HEK293T (cell line): Measurements from ENCODE around the gene GLTP.
"Not testable (repeated sequence)": the region's sequence is repeated elsewhere in the genome, so short reads cannot be mapped to it uniquely, and the experiment has no call there.

Experiments
- CTCF ChIA-PET: fragments of 350-600 bp; formaldehyde crosslinking; extraction: SDS; loops from one replicate; lab custom pipeline; 2021; ENCODE audit warnings: antibody characterized with exemption, inconsistent platforms; lab: Yijun Ruan, JAX
- POLR2A ChIA-PET: fragments of 350-600 bp; formaldehyde crosslinking; extraction: SDS; loops from one replicate; lab custom pipeline; 2020; ENCODE audit warnings: antibody characterized with exemption, inconsistent platforms; lab: Yijun Ruan, JAX
- DNase-seq: peaks from one replicate; pipeline ENCODE4 v3.0.0; 2012; ENCODE audit warnings: mixed read lengths; ENCODE audit errors: extremely low spot score
- ARNT ChIP-seq: fragments of 450-650 bp; IDR thresholded peaks from 2 replicates; pipeline ENCODE4 v1.6.1; 2017; ENCODE audit warnings: mild to moderate bottlenecking
- BHLHE40 ChIP-seq: fragments of 450-650 bp; IDR thresholded peaks from 2 replicates; pipeline ENCODE4 v1.6.1; 2016; ENCODE audit warnings: mild to moderate bottlenecking, moderate library complexity, borderline replicate concordance
- CTBP1 ChIP-seq: fragments of 450-650 bp; IDR thresholded peaks from 2 replicates; pipeline ENCODE4 v1.6.1; 2016; ENCODE audit warnings: borderline replicate concordance
- ELF4 ChIP-seq: fragments of 450-650 bp; IDR thresholded peaks from 2 replicates; pipeline ENCODE4 v1.6.1; 2017; ENCODE audit warnings: antibody characterized with exemption
- FOXA1 ChIP-seq: fragments of 450-650 bp; IDR thresholded peaks from 2 replicates; pipeline ENCODE4 v1.6.1; 2016; ENCODE audit warnings: mild to moderate bottlenecking
- FOXK2 ChIP-seq: fragments of 450-650 bp; IDR thresholded peaks from 2 replicates; pipeline ENCODE4 v1.6.1; 2016; ENCODE audit warnings: mild to moderate bottlenecking
- FOXM1 ChIP-seq: fragments of 450-650 bp; IDR thresholded peaks from 2 replicates; pipeline ENCODE4 v1.6.1; 2017; ENCODE audit warnings: mild to moderate bottlenecking, borderline replicate concordance
- HDGF ChIP-seq: fragments of 450-650 bp; IDR thresholded peaks from 2 replicates; pipeline ENCODE4 v1.6.1; 2017; ENCODE audit warnings: antibody characterized with exemption, borderline replicate concordance
- L3MBTL2 ChIP-seq: fragments of 450-650 bp; conservative IDR thresholded peaks from 2 replicates; pipeline ENCODE4 v1.6.1; 2016; ENCODE audit warnings: mild to moderate bottlenecking
- LEF1 ChIP-seq: fragments of 450-650 bp; IDR thresholded peaks from 2 replicates; pipeline ENCODE4 v1.6.1; 2017; ENCODE audit warnings: mild to moderate bottlenecking, borderline replicate concordance
- NFRKB ChIP-seq: fragments of 450-650 bp; IDR thresholded peaks from 2 replicates; pipeline ENCODE4 v1.6.1; 2016; ENCODE audit warnings: mild to moderate bottlenecking, moderate library complexity
- SP1 ChIP-seq: fragments of 450-650 bp; IDR thresholded peaks from 2 replicates; pipeline ENCODE4 v1.6.1; 2017
- SUZ12 ChIP-seq: fragments of 450-650 bp; IDR thresholded peaks from 2 replicates; pipeline ENCODE4 v1.6.1; 2016; ENCODE audit warnings: mild to moderate bottlenecking
- TARDBP ChIP-seq: fragments of 450-650 bp; IDR thresholded peaks from 2 replicates; pipeline ENCODE4 v1.6.1; 2016
- ZNF384 ChIP-seq: fragments of 450-650 bp; IDR thresholded peaks from 2 replicates; pipeline ENCODE4 v1.6.1; 2016
- TF ChIP-seq, protein P1 (sequence below): fragments of 450-650 bp; IDR thresholded peaks from 2 replicates; pipeline ENCODE4 v1.6.1; 2016

Gene GLTP

DNA sequence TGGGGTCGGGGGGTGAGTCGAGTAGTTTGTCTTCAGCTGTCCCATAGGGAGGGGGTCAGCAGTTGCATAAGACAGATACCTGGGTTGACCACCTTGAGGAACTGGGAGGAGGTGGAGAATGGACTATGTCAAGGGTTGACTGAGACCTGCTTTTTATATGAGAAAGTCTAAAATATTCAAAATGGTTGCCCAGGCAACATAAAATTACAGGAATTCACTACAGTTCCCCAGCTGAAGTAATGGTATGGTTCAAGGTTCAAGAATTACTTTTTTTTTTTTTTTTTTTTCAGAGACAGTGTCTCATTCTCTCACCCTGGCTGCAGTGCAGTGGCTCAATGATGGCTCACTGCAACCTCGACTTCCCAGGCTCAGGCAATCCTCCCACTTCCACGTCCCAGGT is 14.6 kb upstream of the GLTP start:
- DNase-seq: no peak
- no peak for TF ChIP-seq TARDBP
- no peak for TF ChIP-seq BHLHE40
- TF ChIP-seq FOXM1: no peak
- no peak for TF ChIP-seq SP1
- TF ChIP-seq SUZ12: no peak
- no peak for TF ChIP-seq HDGF
- no peak for TF ChIP-seq FOXA1
- no peak for TF ChIP-seq NFRKB
- ChIA-PET CTCF (interaction anchor here (0.6 kb wide), 2 partner anchors 53 to 88 kb away, joined by 3 to 9 read pairs; no protein-coding TSS in a partner anchor), POLR2A (no interaction called here)

DNA sequence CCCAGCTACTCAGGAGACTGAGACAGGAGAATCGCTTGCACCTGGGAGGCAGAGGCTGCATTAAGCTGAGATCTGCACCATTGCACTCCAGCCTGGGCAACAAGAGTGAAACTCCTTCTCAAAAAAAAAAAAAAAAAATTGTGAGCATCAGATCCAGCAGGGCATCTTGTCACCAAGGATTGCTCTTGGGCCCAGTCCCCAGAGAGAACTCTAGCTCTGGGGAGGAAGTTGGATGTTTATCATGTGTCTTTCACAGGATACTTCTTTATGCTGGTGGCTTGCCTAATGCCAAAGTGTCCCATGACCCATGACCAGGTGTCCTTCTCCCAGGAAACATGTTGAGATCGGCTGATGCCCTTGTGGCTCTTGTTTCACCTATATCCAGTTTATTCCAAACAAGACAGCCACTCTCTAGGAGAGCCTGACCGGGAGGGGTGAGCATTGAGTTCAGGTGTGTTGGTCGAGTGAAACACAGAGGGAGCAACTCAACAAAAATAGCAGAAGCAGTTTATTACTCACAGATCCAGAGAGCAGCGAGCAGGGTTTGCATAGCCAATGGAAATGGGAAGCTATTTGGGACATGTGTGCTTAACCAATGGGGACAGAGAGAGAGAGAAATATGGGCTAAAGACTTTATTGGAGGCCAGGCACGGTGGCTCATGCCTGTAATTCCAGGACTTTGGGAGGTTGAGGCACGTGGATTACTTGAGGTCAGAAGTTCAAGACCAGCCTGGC is 13.1 kb upstream of the GLTP start:
- ChIA-PET CTCF (no interaction called here), POLR2A (no interaction called here)
- TF ChIP-seq BHLHE40: no peak
- TF ChIP-seq ARNT: no peak
- TF ChIP-seq HDGF: no peak
- no peak for TF ChIP-seq SP1
- TF ChIP-seq L3MBTL2: no peak
- TF ChIP-seq NFRKB: no peak
- TF ChIP-seq CTBP1: no peak
- TF ChIP-seq ZNF384: no peak
- TF ChIP-seq FOXK2: no peak
- no peak for TF ChIP-seq SUZ12
- TF ChIP-seq TARDBP: no peak
- no peak for TF ChIP-seq LEF1
- no peak for DNase-seq

DNA sequence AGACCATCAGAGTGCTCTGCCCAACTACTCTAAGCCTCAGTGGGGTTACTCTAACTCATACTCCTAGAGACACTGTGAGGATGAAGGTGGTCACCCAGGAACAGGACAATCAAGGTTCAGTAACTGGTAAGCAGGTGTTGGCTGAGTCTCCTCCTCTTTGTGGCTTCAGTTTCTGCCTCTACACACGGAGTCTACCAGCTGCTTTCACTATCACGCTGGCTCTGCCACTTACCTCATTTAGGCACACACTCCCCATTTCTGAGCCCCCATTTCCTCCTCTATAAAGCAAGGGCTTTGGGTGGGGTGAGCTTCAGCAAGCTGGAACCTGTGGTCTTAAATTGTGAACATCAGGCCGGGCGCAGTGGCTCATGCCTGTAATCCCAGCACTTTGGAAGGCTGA is 12.4 kb upstream of the GLTP start:
- ChIA-PET CTCF (no interaction called here), POLR2A (no interaction called here)
- TF ChIP-seq SUZ12 (no peak), ELF4 (no peak), BHLHE40 (no peak), FOXK2 (no peak), NFRKB (no peak), FOXM1 (no peak), ARNT (no peak)
- DNase-seq: no peak

DNA sequence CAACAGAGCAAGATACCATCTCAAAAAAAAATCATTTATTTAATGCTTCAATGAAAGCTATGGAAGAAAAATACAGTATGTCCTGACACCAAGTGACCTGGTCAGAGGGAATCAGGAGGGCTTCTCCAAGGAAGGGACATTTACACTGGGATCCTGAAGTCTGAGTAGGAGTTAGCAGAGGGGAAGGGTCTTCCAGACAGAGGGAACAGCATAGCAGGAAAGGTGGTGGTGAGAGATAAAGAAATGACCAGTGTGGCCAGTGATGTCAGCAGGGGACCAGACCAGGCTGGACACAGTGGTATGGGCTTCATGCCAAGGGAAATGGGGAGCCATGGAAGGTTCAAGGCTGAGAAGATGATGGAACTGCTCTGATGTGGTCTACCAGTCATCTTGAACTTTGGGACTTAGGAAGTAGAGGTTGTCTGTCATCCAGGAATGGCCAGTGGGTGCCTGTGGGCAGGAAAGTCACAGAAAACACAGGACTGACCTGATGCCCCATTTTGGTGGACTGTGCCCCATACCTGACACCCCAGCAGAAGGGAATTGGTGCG is 11.9 kb upstream of the GLTP start:
- ChIA-PET POLR2A (interaction anchor here (0.6 to 1.0 kb wide), 2 partner anchors 8 to 19 kb away, joined by 3 read pairs; partner anchors contain the start of gene TCHP), CTCF (interaction anchor here (0.6 kb wide), 1 partner anchor 8 kb away, joined by 4 read pairs; the partner anchor contains the start of gene TCHP)
- TF ChIP-seq ELF4 (no peak), BHLHE40 (no peak), HDGF (no peak), SUZ12 (no peak), FOXK2 (no peak), FOXA1 (no peak), NFRKB (no peak), LEF1 (no peak), ARNT (no peak), ZNF384 (no peak), L3MBTL2 (no peak)
- TF ChIP-seq, protein P1, sequence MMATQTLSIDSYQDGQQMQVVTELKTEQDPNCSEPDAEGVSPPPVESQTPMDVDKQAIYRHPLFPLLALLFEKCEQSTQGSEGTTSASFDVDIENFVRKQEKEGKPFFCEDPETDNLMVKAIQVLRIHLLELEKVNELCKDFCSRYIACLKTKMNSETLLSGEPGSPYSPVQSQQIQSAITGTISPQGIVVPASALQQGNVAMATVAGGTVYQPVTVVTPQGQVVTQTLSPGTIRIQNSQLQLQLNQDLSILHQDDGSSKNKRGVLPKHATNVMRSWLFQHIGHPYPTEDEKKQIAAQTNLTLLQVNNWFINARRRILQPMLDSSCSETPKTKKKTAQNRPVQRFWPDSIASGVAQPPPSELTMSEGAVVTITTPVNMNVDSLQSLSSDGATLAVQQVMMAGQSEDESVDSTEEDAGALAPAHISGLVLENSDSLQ: no peak
- no peak for DNase-seq

DNA sequence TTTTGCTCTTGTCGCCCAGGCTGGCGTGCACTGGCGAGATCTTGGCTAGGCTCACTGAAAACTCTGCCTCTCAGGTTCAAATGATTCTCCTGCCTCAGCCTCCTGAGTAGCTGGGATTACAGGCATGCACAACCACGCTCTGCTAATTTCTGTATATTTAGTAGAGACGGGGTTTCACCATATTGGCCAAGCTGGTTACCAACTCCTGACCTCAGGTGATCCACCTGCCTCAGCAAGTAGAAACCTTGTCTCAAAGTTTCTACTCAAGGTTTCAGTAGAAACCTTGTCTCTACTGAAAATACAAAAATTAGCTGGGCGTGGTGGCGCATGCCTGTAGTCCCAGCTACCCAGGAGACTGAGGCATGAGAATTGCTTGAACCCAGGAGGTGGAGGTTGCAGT is 11.4 kb upstream of the GLTP start:
- ChIA-PET POLR2A (interaction anchor here (1.0 kb wide), 1 partner anchor 19 kb away, joined by 3 read pairs; no protein-coding TSS in a partner anchor), CTCF (interaction anchor here (0.6 kb wide), 1 partner anchor 9 kb away, joined by 4 read pairs; the partner anchor contains the start of gene TCHP)

DNA sequence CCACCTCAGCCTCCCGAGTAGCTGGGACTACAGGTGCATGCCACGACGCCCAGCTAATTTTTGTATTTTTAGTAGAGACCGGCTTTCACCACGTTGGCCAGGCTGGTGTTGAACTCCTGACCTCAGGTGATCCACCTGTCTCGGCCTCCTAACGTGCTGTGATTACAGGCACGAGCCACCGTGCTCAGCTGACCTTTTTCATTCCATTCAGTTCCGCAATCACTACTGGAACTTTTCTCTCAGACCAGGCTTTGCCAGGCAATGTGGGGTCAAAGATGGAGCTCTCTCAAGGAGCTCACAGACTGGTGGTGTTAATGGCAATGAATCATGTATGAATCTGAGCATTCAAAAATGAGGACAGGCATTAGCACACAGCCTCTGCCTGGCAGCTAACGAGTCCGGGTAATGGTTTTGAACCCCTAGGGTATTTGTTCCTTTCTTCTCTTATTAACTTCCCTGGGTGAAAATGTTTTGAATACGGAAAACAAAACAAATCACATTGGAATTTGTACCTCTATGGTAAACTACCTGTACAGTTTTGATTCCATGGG is 10.4 kb upstream of the GLTP start:
- no peak for DNase-seq
- TF ChIP-seq FOXK2 (no peak), ELF4 (no peak), FOXM1 (no peak), CTBP1 (no peak), BHLHE40 (no peak), LEF1 (no peak), SUZ12 (no peak), NFRKB (no peak), ZNF384 (no peak), FOXA1 (no peak), ARNT (no peak), L3MBTL2 (no peak), HDGF (no peak), TARDBP (no peak), SP1 (no peak)
- TF ChIP-seq, protein P1: no peak
- ChIA-PET POLR2A (no interaction called here), CTCF (interaction anchor here (0.6 kb wide), 1 partner anchor 37 kb away, joined by 3 read pairs; no protein-coding TSS in a partner anchor)

More for the DNA sequence above, 11.4 kb upstream of the GLTP start:
- not testable (repeated sequence) for DNase-seq
